ENCODE results near the gene RNF144A. TPM values are rescaled to one million over a fixed set of nuclear protein-coding genes. Genes with fewer than 3 reads are reported as not detected.

The RNF144A gene
- total RNA-seq, 1 experiment from 2014 or later, result 3.0 TPM

DNA sequence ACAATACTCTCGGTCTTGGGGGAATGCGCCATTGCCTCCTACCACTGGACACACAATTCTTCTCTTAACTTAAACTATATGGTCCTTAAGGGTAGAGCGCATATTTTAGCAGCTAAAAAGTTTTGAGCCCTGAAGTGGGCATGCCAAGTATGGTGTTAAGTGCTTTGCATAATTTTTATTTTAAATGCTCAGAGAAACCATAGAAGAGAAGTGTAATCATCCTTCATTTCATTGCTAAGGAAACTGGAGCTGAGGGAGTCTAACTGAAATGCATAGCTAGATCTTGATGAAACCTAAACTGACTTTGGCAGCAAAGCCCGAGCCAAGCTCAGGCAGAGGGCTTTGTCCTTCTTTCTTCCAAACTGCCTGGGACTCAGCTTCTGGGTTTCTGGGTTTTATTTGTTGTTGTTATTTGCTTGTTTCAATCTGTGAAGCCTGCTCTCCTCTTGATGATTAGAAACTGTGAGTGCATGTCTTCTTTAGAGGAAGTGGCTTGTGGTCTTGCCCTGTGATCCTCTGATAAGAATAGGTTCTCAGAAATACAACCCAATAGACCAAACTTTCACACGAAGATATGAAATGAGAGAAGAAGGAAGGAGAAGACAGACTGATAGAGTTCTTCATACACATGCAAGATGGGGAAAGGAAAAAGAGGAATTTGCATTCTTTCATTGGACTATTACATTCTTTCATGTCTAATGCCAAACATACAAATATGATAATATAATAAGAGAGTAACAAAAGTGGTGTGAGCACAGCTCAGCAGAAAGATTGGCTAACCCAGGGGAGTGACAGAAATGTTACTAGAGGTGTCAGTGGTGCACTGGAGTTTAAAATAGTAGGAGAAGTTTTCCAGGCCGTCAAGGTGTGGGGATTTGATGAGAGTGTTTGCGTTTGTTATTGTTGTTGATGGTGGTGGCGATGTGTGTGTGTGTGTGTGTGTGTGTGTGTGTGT is 7.5 kb upstream of the RNF144A start:
- TF ChIP-seq, protein P1, sequence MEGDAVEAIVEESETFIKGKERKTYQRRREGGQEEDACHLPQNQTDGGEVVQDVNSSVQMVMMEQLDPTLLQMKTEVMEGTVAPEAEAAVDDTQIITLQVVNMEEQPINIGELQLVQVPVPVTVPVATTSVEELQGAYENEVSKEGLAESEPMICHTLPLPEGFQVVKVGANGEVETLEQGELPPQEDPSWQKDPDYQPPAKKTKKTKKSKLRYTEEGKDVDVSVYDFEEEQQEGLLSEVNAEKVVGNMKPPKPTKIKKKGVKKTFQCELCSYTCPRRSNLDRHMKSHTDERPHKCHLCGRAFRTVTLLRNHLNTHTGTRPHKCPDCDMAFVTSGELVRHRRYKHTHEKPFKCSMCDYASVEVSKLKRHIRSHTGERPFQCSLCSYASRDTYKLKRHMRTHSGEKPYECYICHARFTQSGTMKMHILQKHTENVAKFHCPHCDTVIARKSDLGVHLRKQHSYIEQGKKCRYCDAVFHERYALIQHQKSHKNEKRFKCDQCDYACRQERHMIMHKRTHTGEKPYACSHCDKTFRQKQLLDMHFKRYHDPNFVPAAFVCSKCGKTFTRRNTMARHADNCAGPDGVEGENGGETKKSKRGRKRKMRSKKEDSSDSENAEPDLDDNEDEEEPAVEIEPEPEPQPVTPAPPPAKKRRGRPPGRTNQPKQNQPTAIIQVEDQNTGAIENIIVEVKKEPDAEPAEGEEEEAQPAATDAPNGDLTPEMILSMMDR (IDR thresholded peaks at IDR 0.05; ENCODE audit: insufficient read depth in 1 of 2, low read depth in 1 of 2, low read length in 1 of 2, severe bottlenecking in 1 of 2, unreplicated experiment in 1 of 2), result no peak
- H3K9me3 ChIP-seq, result no peaks in the 10 kb centered on the region
- H3K27ac Mint-ChIP-seq (ENCODE audit: unreplicated experiment), result no peak overlapping the region
- no peaks in the 10 kb centered on the region for H3K4me1 Mint-ChIP-seq (ENCODE audit: low read depth, unreplicated experiment)
- no peaks in the 10 kb centered on the region for H3K27me3 ChIP-seq (replicated peaks; ENCODE audit: control insufficient read depth, insufficient read depth, low read length)
- no peaks in the 10 kb centered on the region for H3K9me3 Mint-ChIP-seq (ENCODE audit: unreplicated experiment)
- ChIA-PET CTCF (no interaction called here), POLR2A (no interaction called here)
- no peaks in the 10 kb centered on the region for H3K36me3 ChIP-seq (ENCODE audit: control insufficient read depth, insufficient read depth, low read length)
- no TSS peak for BruUV-seq (replicated peaks)
- peaks cover 17% of the 10 kb centered on the region for H3K27me3 Mint-ChIP-seq (ENCODE audit: insufficient read depth, unreplicated experiment)
- no peak for DNase-seq
- intact Hi-C loops (cut with micrococcal nuclease; ENCODE audit: unreplicated experiment), result no loop called here
- H3K4me3 Mint-ChIP-seq (ENCODE audit: unreplicated experiment), result no peak overlapping the region
- H3K4me3 ChIP-seq (ENCODE audit: low read depth, low read length), result no peak overlapping the region
- no peaks in the 10 kb centered on the region for H3K36me3 Mint-ChIP-seq (ENCODE audit: insufficient read depth, unreplicated experiment)
- no peaks in the 10 kb centered on the region for H3K4me1 ChIP-seq

DNA sequence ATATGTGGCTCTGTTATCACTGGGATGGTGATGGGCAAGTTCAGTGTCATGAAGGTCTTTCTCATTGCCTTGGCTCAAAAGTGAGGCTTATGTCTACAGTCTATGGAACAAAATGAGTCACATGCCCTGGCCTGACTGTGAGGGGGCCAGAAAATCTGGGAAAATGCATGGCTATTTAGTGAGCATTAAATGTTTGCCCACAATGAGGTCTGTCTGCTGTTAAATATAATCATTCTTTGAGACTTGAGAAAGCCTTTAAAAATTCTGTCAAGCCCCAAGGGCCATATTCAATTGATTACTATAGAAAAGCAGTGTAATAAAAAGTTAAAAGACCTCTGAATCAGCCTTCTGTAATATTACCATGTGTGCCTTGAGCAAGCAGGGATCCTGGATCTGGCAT is 5.5 kb upstream of the RNF144A start:
- Mint-ChIP-seq H3K4me3 (ENCODE audit: unreplicated experiment) (no peak overlapping the region), H3K27ac (ENCODE audit: unreplicated experiment) (no peak overlapping the region), H3K27me3 (ENCODE audit: insufficient read depth, unreplicated experiment) (peaks cover 17% of the 10 kb centered on the region), H3K4me1 (ENCODE audit: low read depth, unreplicated experiment) (no peaks in the 10 kb centered on the region), H3K36me3 (ENCODE audit: insufficient read depth, unreplicated experiment) (no peaks in the 10 kb centered on the region), H3K9me3 (ENCODE audit: unreplicated experiment) (no peaks in the 10 kb centered on the region)
- no peak for DNase-seq
- POLR2A ChIA-PET, result no interaction called here
- H3K4me1 ChIP-seq, result no peaks in the 10 kb centered on the region
- TF ChIP-seq, protein P1 (IDR thresholded peaks at IDR 0.05; ENCODE audit: insufficient read depth in 1 of 2, low read depth in 1 of 2, low read length in 1 of 2, severe bottlenecking in 1 of 2, unreplicated experiment in 1 of 2), result no peak
- H3K36me3 ChIP-seq (ENCODE audit: control insufficient read depth, insufficient read depth, low read length), result no peaks in the 10 kb centered on the region
- no peak overlapping the region for H3K4me3 ChIP-seq (ENCODE audit: low read depth, low read length)
- CTCF ChIA-PET, result no interaction called here
- BruUV-seq (replicated peaks), result no TSS peak
- no peaks in the 10 kb centered on the region for H3K9me3 ChIP-seq
- intact Hi-C loops (cut with micrococcal nuclease; ENCODE audit: unreplicated experiment), result no loop called here
- H3K27me3 ChIP-seq (replicated peaks; ENCODE audit: control insufficient read depth, insufficient read depth, low read length), result no peaks in the 10 kb centered on the region

GRCh38 chr2:6913415-6914157 is 3.6 kb upstream of the RNF144A start:
- Histone ChIP-seq H3K4me3 (ENCODE audit: low read depth, low read length) (no peak overlapping the region), H3K4me1 (no peaks in the 10 kb centered on the region), H3K27me3 (replicated peaks; ENCODE audit: control insufficient read depth, insufficient read depth, low read length) (no peaks in the 10 kb centered on the region), H3K9me3 (no peaks in the 10 kb centered on the region), H3K36me3 (ENCODE audit: control insufficient read depth, insufficient read depth, low read length) (no peaks in the 10 kb centered on the region)
- TF ChIP-seq, protein P1 (IDR thresholded peaks at IDR 0.05; ENCODE audit: insufficient read depth in 1 of 2, low read depth in 1 of 2, low read length in 1 of 2, severe bottlenecking in 1 of 2, unreplicated experiment in 1 of 2), result no peak
- H3K4me3 Mint-ChIP-seq (ENCODE audit: unreplicated experiment), result no peak overlapping the region
- no peaks in the 10 kb centered on the region for H3K4me1 Mint-ChIP-seq (ENCODE audit: low read depth, unreplicated experiment)
- peaks cover 1% of the 10 kb centered on the region for H3K36me3 Mint-ChIP-seq (ENCODE audit: insufficient read depth, unreplicated experiment)
- peaks cover 9% of the 10 kb centered on the region for H3K27me3 Mint-ChIP-seq (ENCODE audit: insufficient read depth, unreplicated experiment)
- no peaks in the 10 kb centered on the region for H3K9me3 Mint-ChIP-seq (ENCODE audit: unreplicated experiment)
- intact Hi-C loops (cut with micrococcal nuclease; ENCODE audit: unreplicated experiment), result no loop called here
- ChIA-PET POLR2A (no interaction called here), CTCF (no interaction called here)
- DNase-seq, result no peak
- BruUV-seq (replicated peaks), result no TSS peak
- no peak overlapping the region for H3K27ac Mint-ChIP-seq (ENCODE audit: unreplicated experiment)
